H1 (cell line): ENCODE measurements around the gene HK1. TPM values are rescaled to one million over a fixed set of nuclear protein-coding genes. Genes with fewer than 3 reads are reported as not detected.

Source experiments
- CTCF ChIA-PET: fragments of 300-600 bp; sonication (Branson Sonifier 250); formaldehyde crosslinking; loops from one replicate; lab custom pipeline; 2021; ENCODE audit not compliant: partially characterized antibody; lab: Charles Lee
- POLR2A ChIA-PET: fragments of 300-600 bp; sonication (Branson Sonifier 250); formaldehyde crosslinking; loops from one replicate; lab custom pipeline; 2021; ENCODE audit warnings: inconsistent platforms; ENCODE audit not compliant: partially characterized antibody; lab: Charles Lee
- DNase-seq, 2 experiments: peaks; one replicate each; pipeline versions ENCODE4 v3.0.0 to v3.0.0-alpha.2; 2010 to 2022; ENCODE audit warnings: low spot score in 2 of 2, low read depth in 1 of 2, mixed read lengths in 1 of 2
- FAIRE-seq: peaks from 2 replicates; lab custom pipeline; 2011; peaks lifted over from hg19 to GRCh38; lab: Jason Lieb, UNC
- H2AFZ ChIP-seq: 2 replicates; pipeline ENCODE4 v1.8.1; 2012; ENCODE audit warnings: low read length, inconsistent platforms
- H2AK5ac ChIP-seq: 2 replicates; pipeline ENCODE4 v1.6.1; 2013; ENCODE audit warnings: low read depth, low read length
- H2BK120ac ChIP-seq: replicated peaks from 2 replicates; pipeline ENCODE3; 2013; ENCODE audit warnings: low read depth, low read length, inconsistent platforms
- H2BK12ac ChIP-seq: 2 replicates; pipeline ENCODE4 v1.6.1; 2013; ENCODE audit warnings: low read depth, low read length
- H2BK15ac ChIP-seq: 2 replicates; pipeline ENCODE4 v1.6.1; 2013; ENCODE audit warnings: low read length
- H2BK20ac ChIP-seq: 2 replicates; pipeline ENCODE4 v1.6.1; 2013; ENCODE audit warnings: low read length
- H2BK5ac ChIP-seq: 2 replicates; pipeline ENCODE4 v1.6.1; 2013; ENCODE audit warnings: low read depth, low read length
- H3K14ac ChIP-seq: 2 replicates; pipeline ENCODE4 v1.6.1; 2013; ENCODE audit warnings: inconsistent platforms; ENCODE audit not compliant: insufficient read length
- H3K18ac ChIP-seq: 2 replicates; pipeline ENCODE4 v1.6.1; 2013; ENCODE audit warnings: low read length; ENCODE audit errors: extremely low read depth
- H3K23ac ChIP-seq: 2 replicates; pipeline ENCODE4 v1.6.1; 2013; ENCODE audit warnings: inconsistent platforms; ENCODE audit not compliant: insufficient read length
- H3K23me2 ChIP-seq: 2 replicates; pipeline ENCODE4 v1.6.1; 2013; ENCODE audit warnings: low read depth, low read length
- H3K27ac ChIP-seq: 2 replicates; pipeline ENCODE4 v1.6.1; 2011; ENCODE audit warnings: low read depth, low read length, inconsistent platforms
- H3K27me3 ChIP-seq, 4 experiments: replicated peaks in 1 of 4; 1 replicate in 1 of 4; 2 replicates in 3 of 4; pipeline versions ENCODE4 v1.6.1 to v1.8.1; 2011 to 2013; ENCODE audit warnings: low read length in 3 of 4, mild to moderate bottlenecking in 3 of 4, inconsistent platforms in 2 of 4, mixed read lengths in 2 of 4, moderate library complexity in 1 of 4; ENCODE audit not compliant: control insufficient read depth in 3 of 4, insufficient read depth in 3 of 4; ENCODE audit errors: extremely low read depth in 1 of 4
- H3K36me3 ChIP-seq, 4 experiments: 2 replicates each; pipeline versions ENCODE4 v1.6.1 to v1.8.1; 2011 to 2013; ENCODE audit warnings: mild to moderate bottlenecking in 4 of 4, low read length in 3 of 4, moderate library complexity in 2 of 4, control low read depth in 1 of 4, inconsistent platforms in 1 of 4; ENCODE audit not compliant: insufficient read depth in 4 of 4, control insufficient read depth in 2 of 4
- H3K4ac ChIP-seq: replicated peaks from 2 replicates; pipeline ENCODE3; 2013; ENCODE audit warnings: low read length, low read depth, mixed read lengths, inconsistent platforms; ENCODE audit not compliant: insufficient read length
- H3K4me1 ChIP-seq, 4 experiments: replicated peaks in 1 of 4; 1 replicate in 1 of 4; 2 replicates in 3 of 4; pipeline versions ENCODE4 v1.6.1 to v1.8.1; 2011 to 2013; ENCODE audit warnings: low read length in 3 of 4, inconsistent platforms in 2 of 4, mixed read lengths in 1 of 4; ENCODE audit not compliant: insufficient read depth in 4 of 4, control insufficient read depth in 3 of 4
- H3K4me2 ChIP-seq, 2 experiments: 2 replicates each; pipeline versions ENCODE4 v1.6.1 to v1.8.1; 2011 to 2013; ENCODE audit warnings: low read depth in 2 of 2, low read length in 2 of 2, control low read depth in 1 of 2, inconsistent platforms in 1 of 2, mild to moderate bottlenecking in 1 of 2; ENCODE audit not compliant: insufficient read depth in 1 of 2
- H3K4me3 ChIP-seq, 4 experiments: fragments of 200-600, 300-600 bp in 1 of 4; sonication (generic), shearing (Covaris generic), sonication (Bioruptor Twin) in 1 of 4; 2 replicates each; pipeline versions ENCODE4 v1.5.1 to v1.8.1; 2011 to 2016; ENCODE audit warnings: low read length in 4 of 4, low read depth in 3 of 4, control low read depth in 2 of 4, inconsistent platforms in 2 of 4, mild to moderate bottlenecking in 2 of 4, mixed read lengths in 1 of 4, moderate library complexity in 1 of 4; ENCODE audit not compliant: insufficient read depth in 2 of 4; ENCODE audit errors: extremely low read depth in 1 of 4
- H3K56ac ChIP-seq: replicated peaks from 2 replicates; pipeline ENCODE3; 2013; ENCODE audit warnings: low read depth, mild to moderate bottlenecking, mixed read lengths, low read length, inconsistent platforms; ENCODE audit not compliant: insufficient read length
- H3K79me1 ChIP-seq: 2 replicates; pipeline ENCODE4 v1.6.1; 2013; ENCODE audit warnings: low read depth, low read length, control low read depth
- H3K79me2 ChIP-seq, 2 experiments: 2 replicates each; pipeline versions ENCODE4 v1.6.1 to v1.8.1; 2012 to 2013; ENCODE audit warnings: low read length in 2 of 2, mild to moderate bottlenecking in 2 of 2, inconsistent platforms in 1 of 2; ENCODE audit not compliant: insufficient read depth in 2 of 2, control insufficient read depth in 1 of 2
- H3K9ac ChIP-seq, 4 experiments: replicated peaks in 1 of 4; 1 replicate in 1 of 4; 2 replicates in 3 of 4; pipeline versions ENCODE4 v1.6.1 to v1.8.1; 2011 to 2013; ENCODE audit warnings: low read depth in 3 of 4, low read length in 3 of 4, control low read depth in 2 of 4, mild to moderate bottlenecking in 2 of 4, moderate library complexity in 2 of 4, inconsistent platforms in 1 of 4; ENCODE audit errors: extremely low read depth in 1 of 4
- H3K9me3 ChIP-seq, 2 experiments: 2 replicates each; pipeline versions ENCODE4 v1.6.1 to v1.8.1; 2012 to 2013; ENCODE audit warnings: mild to moderate bottlenecking in 2 of 2, moderate library complexity in 2 of 2, control low read depth in 1 of 2, inconsistent platforms in 1 of 2, low read depth in 1 of 2, low read length in 1 of 2, mixed read lengths in 1 of 2; ENCODE audit not compliant: insufficient read depth in 2 of 2
- H4K20me1 ChIP-seq, 2 experiments: replicated peaks in 1 of 2; 2 replicates each; pipeline versions ENCODE3 to v1.8.1; 2011 to 2013; ENCODE audit warnings: inconsistent platforms in 2 of 2, low read length in 2 of 2, mild to moderate bottlenecking in 1 of 2; ENCODE audit not compliant: insufficient read depth in 2 of 2, control insufficient read depth in 1 of 2
- H4K5ac ChIP-seq: 2 replicates; pipeline ENCODE4 v1.6.1; 2013; ENCODE audit warnings: low read length, low read depth, mixed read lengths, inconsistent platforms; ENCODE audit not compliant: insufficient read length
- H4K8ac ChIP-seq: 2 replicates; pipeline ENCODE4 v1.8.0; 2013; ENCODE audit warnings: mild to moderate bottlenecking, moderate library complexity, low read length, inconsistent platforms; ENCODE audit not compliant: insufficient read depth; ENCODE audit errors: extremely low read depth
- H4K91ac ChIP-seq: replicated peaks from 2 replicates; pipeline ENCODE3; 2013; ENCODE audit warnings: low read length, mixed read lengths, inconsistent platforms; ENCODE audit not compliant: insufficient read length
- POLR2A ChIP-seq, 2 experiments: IDR thresholded peaks; 1 replicate in 1 of 2; 2 replicates in 1 of 2; pipeline ENCODE4 v1.6.1; 2011; ENCODE audit warnings: low read depth in 2 of 2, low read length in 2 of 2, mild to moderate bottlenecking in 2 of 2; ENCODE audit errors: control extremely low read depth in 1 of 2
- SP2 ChIP-seq: IDR thresholded peaks from 2 replicates; pipeline ENCODE4 v1.6.1; 2012; ENCODE audit warnings: mild to moderate bottlenecking, low read length, inconsistent platforms
- TEAD4 ChIP-seq: IDR thresholded peaks from 2 replicates; pipeline ENCODE4 v1.6.1; 2012; ENCODE audit warnings: low read depth, low read length, inconsistent platforms, mixed read lengths
- WGBS, 2 experiments: shearing (Covaris generic) in 1 of 2; methylation state at CpG; one replicate each; pipeline versions ENCODE4 v1.1.6 to v1.1.7; 2013 to 2015; ENCODE audit warnings: low lambda C conversion rate in 2 of 2, mixed read lengths in 2 of 2, inconsistent platforms in 1 of 2, low coverage in 1 of 2, missing lambda C conversion rate in 1 of 2; ENCODE audit not compliant: insufficient replicate concordance in 2 of 2, insufficient coverage in 1 of 2, insufficient read length in 1 of 2; ENCODE audit errors: extremely low coverage in 1 of 2, missing lambda C conversion rate in 1 of 2; 5-methylcytosine and 5-hydroxymethylcytosine counted together
- polyA plus RNA-seq, 7 experiments: library from polyadenylated mRNA; depleted of rRNA in 3 of 7; stranded (reverse) in 5 of 7; unstranded in 2 of 7; fragments of >200 nt in 5 of 7; fragments of 200-250 nt in 2 of 7; gene quantifications; 1 replicate in 5 of 7; 2 replicates in 1 of 7; 4 replicates in 1 of 7; pipeline versions ENCODE4 v1.2.1 to v1.2.3, GENCODE V29; 2011 to 2013; ENCODE audit warnings: missing spikeins in 2 of 7, mixed read lengths in 2 of 7
- total RNA-seq: library from RNA; stranded (reverse); fragmentation: NEBNext Ultra II Directional; extraction: Animal tissue kit (Norgen Biotek cat#: 25700); gene quantifications from 2 replicates; pipeline ENCODE4 v1.2.1, GENCODE V29; 2021

The HK1 gene
- total and polyA plus RNA-seq, 2 of the 8 experiments (the other 6 are each of a cell fraction or from before 2014, with no cell fraction given): 55.8 to 247 TPM

- Histone ChIP-seq H3K36me3 (peaks cover 4 to 25% (median 19%) of the 10 kb centered on the region in 4 experiments; a peak in 6 of 8 replicates), H4K91ac (no peak overlapping the region), H3K56ac (no peak overlapping the region), H4K20me1 (peaks cover 0 to 5% of the 10 kb centered on the region in 2 experiments), H3K23me2 (no peaks in the 10 kb centered on the region), H3K79me2 (no peaks in the 10 kb centered on the region), H2AK5ac (no peak overlapping the region), H3K18ac (no peak overlapping the region), H3K79me1 (no peaks in the 10 kb centered on the region), H4K8ac (no peak overlapping the region), H2AFZ (no peak overlapping the region), H2BK12ac (no peak overlapping the region), H3K4me3 (no peak overlapping the region), H3K9ac (no peak overlapping the region), H3K14ac (no peak overlapping the region), H3K4me1 (peaks cover 0 to 10% (median 7%) of the 10 kb centered on the region in 4 experiments; a peak in 6 of 7 replicates), H3K4me2 (no peak overlapping the region), H3K23ac (no peak overlapping the region), H3K27me3 (no peaks in the 10 kb centered on the region), H4K5ac (no peak overlapping the region), H3K27ac (no peak overlapping the region), H2BK20ac (no peak overlapping the region), H2BK15ac (no peak overlapping the region), H2BK5ac (no peak overlapping the region), H3K4ac (no peak overlapping the region), H3K9me3 (no peaks in the 10 kb centered on the region), H2BK120ac (no peak overlapping the region)
- TF ChIP-seq SP2 (no peak), TEAD4 (no peak), POLR2A (IDR thresholded peaks at IDR 0.05; ENCODE audit: control extremely low read depth in 1 of 2, low read depth in 2 of 2, low read length in 2 of 2) (no peak)
- ChIA-PET CTCF (interaction anchor here (1.0 to 7.6 kb wide), 6 partner anchors 12 to 304 kb away, joined by 3 to 69 read pairs (median 3); partner anchors contain the start of gene TACR2), POLR2A (interaction anchor here (0.6 to 1.1 kb wide), 2 partner anchors 14 to 287 kb away, joined by 3 read pairs; no protein-coding TSS in a partner anchor)
- 86% methylated on average over 3 of the region's 3 CpGs; no CpG with 5 or more reads in 1 of the 2 experiments for WGBS, 2 experiments
- FAIRE-seq (no peak), DNase-seq (no peak)
These were observed 125.2 kb downstream of the HK1 start for GRCh38 chr10:69403519-69403918.
